Fibroblast of lung (primary cell): Measurements from ENCODE around the gene SYNE1.

ENCODE experiments used
- CTCF ChIP-seq, 2 donors: IDR thresholded peaks in 1 of 2; conservative IDR thresholded peaks in 1 of 2; 1 replicate in 1 of 2; 2 replicates in 1 of 2; pipeline ENCODE4 v1.5.1; 2011 to 2012; ENCODE audit warnings: low read length in 2 of 2, control low read depth in 1 of 2, inconsistent platforms in 1 of 2, low read depth in 1 of 2, mild to moderate bottlenecking in 1 of 2
- EZH2 ChIP-seq: IDR thresholded peaks from 2 replicates; pipeline ENCODE4 v1.5.1; 2012; ENCODE audit warnings: low read length, control low read depth, mild to moderate bottlenecking; ENCODE audit errors: missing control alignments

GRCh38 chr6:152680151-152680550 is 43.0 kb upstream of the SYNE1 start:
- no peak for TF ChIP-seq CTCF (conservative IDR thresholded peaks at IDR 0.05 in 1 of 2, IDR thresholded peaks at IDR 0.05 in 1 of 2; ENCODE audit: low read depth in 1 of 2, low read length in 2 of 2)
- TF ChIP-seq EZH2: no peak
